ENCODE data around the gene TPCN1. TPM values are rescaled to one million over a fixed set of nuclear protein-coding genes. Genes with fewer than 3 reads are reported as not detected.

TPCN1 gene
- total and polyA plus RNA-seq, 2 donors from 2014 or later, result 38.4 to 93.3 TPM

DNA sequence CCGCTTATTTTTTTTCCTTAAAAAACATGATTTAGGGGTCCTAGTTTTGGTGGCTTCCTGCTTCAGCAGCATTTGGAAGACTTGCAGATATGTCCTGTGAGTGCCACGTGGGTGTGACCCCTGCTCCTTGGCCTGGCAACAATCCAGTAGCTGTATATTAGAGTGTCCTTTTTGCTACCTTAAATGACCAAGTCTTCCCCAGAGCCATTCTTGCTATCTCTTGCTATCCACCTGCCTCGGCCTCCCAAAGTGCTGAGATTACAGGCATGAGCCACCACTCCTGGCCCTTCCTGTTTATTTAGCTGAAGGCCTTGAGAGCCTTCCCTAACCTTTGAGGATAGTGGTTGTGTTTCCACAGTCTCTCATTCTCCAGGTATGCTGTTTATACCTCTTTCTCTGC is 17.0 kb downstream of the TPCN1 start:
- H3K27me3 ChIP-seq (ENCODE audit: control insufficient read depth, insufficient read depth, low read length), result no peaks in the 10 kb centered on the region
- H3K9ac ChIP-seq (ENCODE audit: low read length in 3 of 3), result no peak overlapping the region
- peaks cover 6 to 71% (median 53%) of the 10 kb centered on the region in 3 donors for H3K4me1 ChIP-seq (ENCODE audit: control insufficient read depth in 2 of 3, insufficient read depth in 2 of 3, low read depth in 1 of 3, low read length in 3 of 3)
- DNase-seq, result peak in 2 of 5 donors; percentile 23 to 41
- TF ChIP-seq, protein P1, sequence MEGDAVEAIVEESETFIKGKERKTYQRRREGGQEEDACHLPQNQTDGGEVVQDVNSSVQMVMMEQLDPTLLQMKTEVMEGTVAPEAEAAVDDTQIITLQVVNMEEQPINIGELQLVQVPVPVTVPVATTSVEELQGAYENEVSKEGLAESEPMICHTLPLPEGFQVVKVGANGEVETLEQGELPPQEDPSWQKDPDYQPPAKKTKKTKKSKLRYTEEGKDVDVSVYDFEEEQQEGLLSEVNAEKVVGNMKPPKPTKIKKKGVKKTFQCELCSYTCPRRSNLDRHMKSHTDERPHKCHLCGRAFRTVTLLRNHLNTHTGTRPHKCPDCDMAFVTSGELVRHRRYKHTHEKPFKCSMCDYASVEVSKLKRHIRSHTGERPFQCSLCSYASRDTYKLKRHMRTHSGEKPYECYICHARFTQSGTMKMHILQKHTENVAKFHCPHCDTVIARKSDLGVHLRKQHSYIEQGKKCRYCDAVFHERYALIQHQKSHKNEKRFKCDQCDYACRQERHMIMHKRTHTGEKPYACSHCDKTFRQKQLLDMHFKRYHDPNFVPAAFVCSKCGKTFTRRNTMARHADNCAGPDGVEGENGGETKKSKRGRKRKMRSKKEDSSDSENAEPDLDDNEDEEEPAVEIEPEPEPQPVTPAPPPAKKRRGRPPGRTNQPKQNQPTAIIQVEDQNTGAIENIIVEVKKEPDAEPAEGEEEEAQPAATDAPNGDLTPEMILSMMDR (IDR thresholded peaks at IDR 0.05; ENCODE audit: borderline replicate concordance, extremely low read depth, insufficient read depth), result no peak
- peak overlapping the region in 1 of 2 donors; percentile 88 for H3K27ac ChIP-seq (ENCODE audit: low read depth in 2 of 2, low read length in 2 of 2)
- H3K4me3 ChIP-seq (ENCODE audit: low read length in 3 of 3), result no peak overlapping the region
- intact Hi-C loops (cut with DNase I), result no loop called here
- FAIRE-seq, result no peak
- no peaks in the 10 kb centered on the region for H3K9me3 ChIP-seq (ENCODE audit: control insufficient read depth in 2 of 3, insufficient read depth in 1 of 3, low read length in 3 of 3)
- peaks cover 0 to 22% (median 4%) of the 10 kb centered on the region in 3 donors for H3K36me3 ChIP-seq (ENCODE audit: control insufficient read depth in 2 of 3, insufficient read depth in 3 of 3, low read length in 3 of 3)

DNA sequence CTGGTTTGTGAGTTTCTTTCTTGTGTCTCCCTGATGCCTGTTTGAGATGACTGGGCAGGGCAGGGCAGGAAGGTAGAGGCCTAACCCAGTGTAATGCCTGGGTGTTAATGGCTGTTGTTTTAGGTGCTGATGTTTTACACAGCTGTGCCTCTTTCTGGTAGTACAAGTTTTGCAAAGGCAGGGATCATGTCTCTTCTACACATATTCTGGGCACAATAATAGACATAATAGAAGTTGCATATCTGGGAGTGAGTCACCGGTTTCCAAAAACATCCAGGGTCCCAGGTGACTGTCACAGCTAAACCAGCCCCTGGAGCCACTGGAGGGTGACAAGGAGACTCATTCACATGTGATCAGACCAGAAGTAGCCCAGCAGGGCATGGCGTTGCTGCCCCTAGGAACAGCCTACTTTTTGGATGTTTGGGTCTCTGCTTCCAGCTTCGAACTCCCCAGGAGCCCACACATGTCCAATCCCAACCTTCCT is 18.1 kb downstream of the TPCN1 start:
- Histone ChIP-seq H3K4me1 (ENCODE audit: control insufficient read depth in 2 of 3, insufficient read depth in 2 of 3, low read depth in 1 of 3, low read length in 3 of 3) (peaks cover 6 to 73% (median 59%) of the 10 kb centered on the region in 3 donors), H3K27me3 (ENCODE audit: control insufficient read depth, insufficient read depth, low read length) (no peaks in the 10 kb centered on the region), H3K9ac (ENCODE audit: low read length in 3 of 3) (peak overlapping the region in 2 of 3 donors; percentile 1 to 29), H3K27ac (ENCODE audit: low read depth in 2 of 2, low read length in 2 of 2) (peak overlapping the region; percentile 76 to 88), H3K9me3 (ENCODE audit: control insufficient read depth in 2 of 3, insufficient read depth in 1 of 3, low read length in 3 of 3) (no peaks in the 10 kb centered on the region), H3K4me3 (ENCODE audit: low read length in 3 of 3) (no peak overlapping the region), H3K36me3 (ENCODE audit: control insufficient read depth in 2 of 3, insufficient read depth in 3 of 3, low read length in 3 of 3) (peaks cover 0 to 12% (median 2%) of the 10 kb centered on the region in 3 donors)
- intact Hi-C loops (cut with DNase I), result no loop called here
- DNase-seq (peak in 1 of 5 donors; percentile 66), FAIRE-seq (no peak)
- TF ChIP-seq, protein P1 (IDR thresholded peaks at IDR 0.05; ENCODE audit: borderline replicate concordance, extremely low read depth, insufficient read depth), result no peak

DNA sequence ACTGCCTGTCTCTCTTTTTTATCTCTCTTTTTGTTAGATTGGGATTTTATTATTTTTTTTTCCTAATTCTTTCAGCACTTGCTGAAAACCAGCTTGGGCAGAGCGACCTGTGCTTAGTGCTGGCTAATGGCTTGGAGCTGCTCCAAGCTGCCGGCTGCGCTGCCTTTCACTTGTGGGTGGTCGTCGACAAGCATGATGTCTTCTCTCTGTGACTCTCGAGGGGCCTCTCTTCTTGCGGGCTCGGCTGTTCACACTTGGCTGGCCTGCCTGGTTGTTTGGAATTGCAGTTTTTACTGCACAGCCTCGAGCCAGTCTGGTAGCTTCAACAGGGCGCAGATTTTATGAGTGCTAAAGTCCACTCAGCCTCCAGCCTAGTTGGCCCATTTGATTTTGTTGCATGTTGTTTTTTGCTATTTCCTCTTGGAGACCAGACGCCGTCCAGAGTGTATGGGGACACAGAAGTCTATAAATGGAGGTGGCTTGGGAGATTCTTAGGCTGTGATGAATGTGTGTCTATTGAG is 18.6 kb downstream of the TPCN1 start:
- Histone ChIP-seq H3K9me3 (ENCODE audit: control insufficient read depth in 2 of 3, insufficient read depth in 1 of 3, low read length in 3 of 3) (no peaks in the 10 kb centered on the region), H3K9ac (ENCODE audit: low read length in 3 of 3) (peak overlapping the region in 1 of 3 donors; percentile 1), H3K27ac (ENCODE audit: low read depth in 2 of 2, low read length in 2 of 2) (peak overlapping the region; percentile 76 to 88), H3K36me3 (ENCODE audit: control insufficient read depth in 2 of 3, insufficient read depth in 3 of 3, low read length in 3 of 3) (peaks cover 0 to 9% (median 2%) of the 10 kb centered on the region in 3 donors), H3K4me1 (ENCODE audit: control insufficient read depth in 2 of 3, insufficient read depth in 2 of 3, low read depth in 1 of 3, low read length in 3 of 3) (peaks cover 9 to 76% (median 64%) of the 10 kb centered on the region in 3 donors), H3K4me3 (ENCODE audit: low read length in 3 of 3) (peak overlapping the region in 2 of 3 donors; percentile 7 to 13), H3K27me3 (ENCODE audit: control insufficient read depth, insufficient read depth, low read length) (no peaks in the 10 kb centered on the region)
- intact Hi-C loops (cut with DNase I), result no loop called here
- DNase-seq (peak in 4 of 5 donors; percentile 67 to 90 (median 76)), FAIRE-seq (no peak)
- TF ChIP-seq, protein P1 (IDR thresholded peaks at IDR 0.05; ENCODE audit: borderline replicate concordance, extremely low read depth, insufficient read depth), result no peak

All from kidney (tissue), 14 donors.